Thyroid gland (tissue), 4 donors: ENCODE results near the gene PKHD1.

Experiments used
- CTCF ChIP-seq, 6 experiments: fragments of 200-600 bp in 3 of 6; fragments of 450-650 bp in 3 of 6; sonication (generic) in 3 of 6; IDR thresholded peaks; one replicate each; pipeline ENCODE4 v1.5.1; 2016 to 2019; ENCODE audit warnings: antibody characterized with exemption in 6 of 6, mild to moderate bottlenecking in 2 of 6, inconsistent platforms in 1 of 6, moderate library complexity in 1 of 6
- POLR2A ChIP-seq, 2 donors: fragments of 450-650 bp; IDR thresholded peaks; one replicate each; pipeline ENCODE4 v1.6.1; 2017; ENCODE audit warnings: antibody characterized with exemption in 2 of 2, mild to moderate bottlenecking in 2 of 2, moderate library complexity in 1 of 2

- TF ChIP-seq CTCF (IDR thresholded peaks at IDR 0.05) (no peak), POLR2A (IDR thresholded peaks at IDR 0.05) (no peak)
These were observed 199.6 kb downstream of the PKHD1 start for GRCh38 chr6:51887859-51888258.
